DMS153 treated with DMSO at 0.1 percent for 48 hours (cell line): ENCODE results near the gene GRPEL2.
A peak's percentile ranks its signal among the peaks of the same experiment; 100 is the strongest.

Experiments used
- DNase-seq: peaks from one replicate; lab custom pipeline; 2025; ENCODE audit not compliant: unreplicated experiment; lab: John Stamatoyannopoulos, UW

GRPEL2 gene

GRCh38 chr5:149355688-149356087, 10.4 kb downstream of the GRPEL2 start:
- DNase-seq, result no peak

- DNase-seq, result no peak
These were observed 11.1 kb downstream of the GRPEL2 start for GRCh38 chr5:149356391-149356790.

GRCh38 chr5:149357370-149358293, 12.3 kb downstream of the GRPEL2 start, which contains the start of gene PCYOX1L:
Gene PCYOX1L, plus strand, starts transcription at chr5:149358046. Its CDS starts 23 bp downstream, at chr5:149358069.
- DNase-seq, result peak; percentile 61

- no peak for DNase-seq
These were observed 13.0 kb downstream of the GRPEL2 start for GRCh38 chr5:149358294-149358651.

- no peak for DNase-seq
These were observed 13.7 kb downstream of the GRPEL2 start for GRCh38 chr5:149358868-149359495.

GRCh38 chr5:149360272-149360671, 15.0 kb downstream of the GRPEL2 start:
- DNase-seq, result no peak

GRCh38 chr5:149362541-149362940, 17.2 kb downstream of the GRPEL2 start:
- DNase-seq, result no peak

- no peak for DNase-seq
These were observed 18.1 kb downstream of the GRPEL2 start for GRCh38 chr5:149363358-149363757.

- DNase-seq, result no peak
These were observed 18.6 kb downstream of the GRPEL2 start for GRCh38 chr5:149363936-149364335.

GRCh38 chr5:149364719-149365118, 19.4 kb downstream of the GRPEL2 start:
- DNase-seq, result no peak

GRCh38 chr5:149365418-149365817, 20.1 kb downstream of the GRPEL2 start:
- DNase-seq, result no peak

GRCh38 chr5:149366169-149366729, 20.9 kb downstream of the GRPEL2 start:
- no peak for DNase-seq

- DNase-seq, result peak; percentile 17
These were observed 22.1 kb downstream of the GRPEL2 start for GRCh38 chr5:149367249-149367971.

- no peak for DNase-seq
These were observed 22.8 kb downstream of the GRPEL2 start for GRCh38 chr5:149367972-149368645.

- no peak for DNase-seq
These were observed 25.6 kb downstream of the GRPEL2 start for GRCh38 chr5:149370878-149371277.

- DNase-seq, result peak; percentile 2
These were observed 26.1 kb downstream of the GRPEL2 start for GRCh38 chr5:149371296-149371962.

- DNase-seq, result no peak
These were observed 26.9 kb downstream of the GRPEL2 start for GRCh38 chr5:149372076-149372795.

GRCh38 chr5:149372932-149373331, 27.6 kb downstream of the GRPEL2 start:
- DNase-seq, result no peak

- DNase-seq, result no peak
These were observed 29.0 kb downstream of the GRPEL2 start for GRCh38 chr5:149374303-149374702.

GRCh38 chr5:149374801-149375200, 29.5 kb downstream of the GRPEL2 start:
- DNase-seq, result no peak
